H9 (cell line): ENCODE data around the gene ESRRB. TPM values are rescaled to one million over a fixed set of nuclear protein-coding genes. Genes with fewer than 3 reads are reported as not detected.

Source experiments
- DNase-seq: peaks from one replicate; pipeline ENCODE4 v3.0.0-alpha.2; 2017
- H2AFZ ChIP-seq: one replicate; pipeline ENCODE4 v1.6.1; 2013; ENCODE audit warnings: mild to moderate bottlenecking, low read length, control low read depth, moderate library complexity
- H2AK5ac ChIP-seq: 2 replicates; pipeline ENCODE4 v1.6.1; 2013; ENCODE audit warnings: low read length, control low read depth, mixed read lengths; ENCODE audit not compliant: insufficient read length
- H2BK120ac ChIP-seq: one replicate; pipeline ENCODE4 v1.6.1; 2013; ENCODE audit warnings: low read depth, mild to moderate bottlenecking, low read length, control low read depth, inconsistent platforms; ENCODE audit not compliant: poor library complexity, severe bottlenecking
- H2BK12ac ChIP-seq: 2 replicates; pipeline ENCODE4 v1.6.1; 2013; ENCODE audit warnings: low read length, control low read depth, mixed read lengths, low read depth; ENCODE audit not compliant: insufficient read length
- H2BK15ac ChIP-seq: 2 replicates; pipeline ENCODE4 v1.6.1; 2013; ENCODE audit warnings: low read depth, low read length, control low read depth
- H2BK20ac ChIP-seq: one replicate; pipeline ENCODE4 v1.6.1; 2013; ENCODE audit warnings: low read depth, mild to moderate bottlenecking, low read length, control low read depth, inconsistent platforms; ENCODE audit not compliant: poor library complexity, severe bottlenecking
- H2BK5ac ChIP-seq: 2 replicates; pipeline ENCODE4 v1.6.1; 2013; ENCODE audit warnings: low read length, control low read depth, mixed read lengths; ENCODE audit not compliant: insufficient read length
- H3K14ac ChIP-seq: 2 replicates; pipeline ENCODE4 v1.6.1; 2013; ENCODE audit warnings: low read length, control low read depth; ENCODE audit not compliant: insufficient read depth
- H3K18ac ChIP-seq: 2 replicates; pipeline ENCODE4 v1.6.1; 2013; ENCODE audit warnings: low read depth, mild to moderate bottlenecking, mixed read lengths, low read length, control low read depth; ENCODE audit not compliant: insufficient read length
- H3K23ac ChIP-seq: 2 replicates; pipeline ENCODE4 v1.6.1; 2013; ENCODE audit warnings: low read length, control low read depth, mixed read lengths, low read depth; ENCODE audit not compliant: insufficient read length
- H3K23me2 ChIP-seq: 2 replicates; pipeline ENCODE4 v1.6.1; 2013; ENCODE audit warnings: low read depth, mild to moderate bottlenecking, mixed read lengths, low read length, control low read depth; ENCODE audit not compliant: insufficient read length, poor library complexity, severe bottlenecking
- H3K27ac ChIP-seq: 2 replicates; pipeline ENCODE4 v1.5.1; 2013; ENCODE audit warnings: low read length, control low read depth, mixed read lengths, low read depth; ENCODE audit not compliant: insufficient read length
- H3K27me3 ChIP-seq: 2 replicates; pipeline ENCODE4 v1.6.1; 2013; ENCODE audit warnings: low read length, control low read depth, inconsistent platforms; ENCODE audit not compliant: insufficient read depth
- H3K4ac ChIP-seq: 2 replicates; pipeline ENCODE4 v1.6.1; 2013; ENCODE audit warnings: low read depth, mild to moderate bottlenecking, control low read depth, inconsistent platforms, low read length, moderate library complexity
- H3K4me1 ChIP-seq: 2 replicates; pipeline ENCODE4 v1.6.1; 2013; ENCODE audit warnings: low read length, control low read depth, inconsistent platforms; ENCODE audit not compliant: insufficient read depth
- H3K4me2 ChIP-seq: 2 replicates; pipeline ENCODE4 v1.6.1; 2013; ENCODE audit warnings: low read length, control low read depth, mixed read lengths; ENCODE audit not compliant: insufficient read length, insufficient read depth
- H3K56ac ChIP-seq: 2 replicates; pipeline ENCODE4 v1.6.1; 2013; ENCODE audit warnings: low read depth, mild to moderate bottlenecking, mixed read lengths, low read length, control low read depth; ENCODE audit not compliant: insufficient read length
- H3K79me1 ChIP-seq: 2 replicates; pipeline ENCODE4 v1.6.1; 2013; ENCODE audit warnings: low read depth, mild to moderate bottlenecking, moderate library complexity, low read length, control low read depth, inconsistent platforms; ENCODE audit not compliant: insufficient read depth, poor library complexity, severe bottlenecking
- H3K79me2 ChIP-seq: 2 replicates; pipeline ENCODE4 v1.6.1; 2013; ENCODE audit warnings: low read length, control low read depth, inconsistent platforms; ENCODE audit not compliant: insufficient read depth
- H3K9ac ChIP-seq: 2 replicates; pipeline ENCODE4 v1.6.1; 2013; ENCODE audit warnings: low read length, control low read depth, mixed read lengths; ENCODE audit not compliant: insufficient read length; ENCODE audit errors: extremely low read depth
- H3K9me3 ChIP-seq: one replicate; pipeline ENCODE4 v1.6.1; 2013; ENCODE audit warnings: low read depth, low read length, inconsistent platforms; ENCODE audit not compliant: control insufficient read depth
- H3T11ph ChIP-seq: one replicate; pipeline ENCODE4 v1.6.1; 2013; ENCODE audit warnings: mild to moderate bottlenecking, low read length, control low read depth, inconsistent platforms
- H4K20me1 ChIP-seq: one replicate; pipeline ENCODE4 v1.6.1; 2013; ENCODE audit not compliant: control insufficient read depth, insufficient read length, insufficient read depth
- H4K5ac ChIP-seq: 2 replicates; pipeline ENCODE4 v1.6.1; 2013; ENCODE audit warnings: low read depth, mild to moderate bottlenecking, mixed read lengths, low read length, control low read depth; ENCODE audit not compliant: insufficient read length
- H4K8ac ChIP-seq: replicated peaks from 2 replicates; pipeline ENCODE4 v1.6.1; 2013; ENCODE audit warnings: low read length, control low read depth, mixed read lengths, low read depth; ENCODE audit not compliant: insufficient read length
- H4K91ac ChIP-seq: 2 replicates; pipeline ENCODE4 v1.6.1; 2013; ENCODE audit warnings: low read depth, mild to moderate bottlenecking, moderate library complexity, mixed read lengths, low read length, control low read depth; ENCODE audit not compliant: insufficient read length
- H3K27ac Mint-ChIP-seq, 3 experiments: 2 replicates in 2 of 3; 3 replicates in 1 of 3; pipeline ENCODE4 v1.8.0; 2020 to 2021; ENCODE audit warnings: mixed read lengths in 3 of 3, mild to moderate bottlenecking in 1 of 3, moderate library complexity in 1 of 3
- H3K27me3 Mint-ChIP-seq: 2 replicates; pipeline ENCODE4 v1.8.0; 2021; ENCODE audit warnings: low read depth, mild to moderate bottlenecking, moderate library complexity, mixed read lengths
- H3K36me3 Mint-ChIP-seq, 3 experiments: 2 replicates in 2 of 3; 3 replicates in 1 of 3; pipeline ENCODE4 v1.8.0; 2020 to 2021; ENCODE audit warnings: low read depth in 3 of 3, mixed read lengths in 3 of 3; ENCODE audit not compliant: insufficient read depth in 1 of 3
- H3K4me1 Mint-ChIP-seq, 2 experiments: 2 replicates each; pipeline ENCODE4 v1.8.0; 2020; ENCODE audit warnings: mixed read lengths in 2 of 2
- H3K4me3 Mint-ChIP-seq, 2 experiments: 2 replicates in 1 of 2; 3 replicates in 1 of 2; pipeline ENCODE4 v1.8.0; 2020 to 2021; ENCODE audit warnings: mild to moderate bottlenecking in 2 of 2, mixed read lengths in 2 of 2, moderate library complexity in 1 of 2
- H3K9me3 Mint-ChIP-seq, 2 experiments: 2 replicates in 1 of 2; 3 replicates in 1 of 2; pipeline ENCODE4 v1.8.0; 2020; ENCODE audit warnings: mild to moderate bottlenecking in 2 of 2, mixed read lengths in 2 of 2, moderate library complexity in 1 of 2
- WGBS: extraction: QIAGEN DNeasy Blood & Tissue Kit; methylation state at CpG from one replicate; pipeline ENCODE4 v1.1.7; 2013; ENCODE audit warnings: missing lambda C conversion rate, low lambda C conversion rate, mixed read lengths; ENCODE audit not compliant: insufficient read length; ENCODE audit errors: extremely low coverage; 5-methylcytosine and 5-hydroxymethylcytosine counted together
- total RNA-seq: library from RNA; stranded (reverse); gene quantifications from 2 replicates; pipeline ENCODE4 v1.2.1, GENCODE V29; 2021
- TF ChIP-seq, protein P1 (sequence below): fragments of 200-600 bp; sonication (generic); conservative IDR thresholded peaks from 3 replicates; pipeline ENCODE4 v1.8.0; 2021; ENCODE audit warnings: antibody characterized with exemption, mild to moderate bottlenecking

Gene ESRRB
- total RNA-seq, 1 experiment from 2014 or later = 0.11 TPM

- Mint-ChIP-seq H3K36me3 (no peaks in the 10 kb centered on the region; a peak in 1 of 7 replicates), H3K9me3 (no peaks in the 10 kb centered on the region), H3K27ac (no peak overlapping the region), H3K4me3 (no peak overlapping the region), H3K27me3 (no peaks in the 10 kb centered on the region; the same call in 1 of the 2 replicates), H3K4me1 (peaks cover 0 to 2% of the 10 kb centered on the region in 2 experiments; a peak in 1 of 4 replicates)
- Histone ChIP-seq H3K14ac (no peak overlapping the region), H3K79me1 (no peaks in the 10 kb centered on the region), H4K91ac (no peak overlapping the region), H4K8ac (no peak overlapping the region), H3K23ac (no peak overlapping the region), H3K4me2 (no peak overlapping the region), H3K18ac (no peak overlapping the region), H3K9me3 (no peaks in the 10 kb centered on the region), H3K27me3 (no peaks in the 10 kb centered on the region), H2BK15ac (no peak overlapping the region), H3T11ph (no peak overlapping the region), H2BK12ac (no peak overlapping the region), H2AK5ac (no peak overlapping the region), H2BK120ac (no peak overlapping the region), H3K4me1 (no peaks in the 10 kb centered on the region), H3K4ac (no peak overlapping the region), H3K56ac (no peak overlapping the region), H2AFZ (no peak overlapping the region), H3K27ac (no peak overlapping the region), H3K23me2 (no peaks in the 10 kb centered on the region), H2BK5ac (no peak overlapping the region), H2BK20ac (no peak overlapping the region), H4K20me1 (no peaks in the 10 kb centered on the region), H3K79me2 (no peaks in the 10 kb centered on the region), H4K5ac (no peak overlapping the region), H3K9ac (no peak overlapping the region)
- TF ChIP-seq, protein P1, sequence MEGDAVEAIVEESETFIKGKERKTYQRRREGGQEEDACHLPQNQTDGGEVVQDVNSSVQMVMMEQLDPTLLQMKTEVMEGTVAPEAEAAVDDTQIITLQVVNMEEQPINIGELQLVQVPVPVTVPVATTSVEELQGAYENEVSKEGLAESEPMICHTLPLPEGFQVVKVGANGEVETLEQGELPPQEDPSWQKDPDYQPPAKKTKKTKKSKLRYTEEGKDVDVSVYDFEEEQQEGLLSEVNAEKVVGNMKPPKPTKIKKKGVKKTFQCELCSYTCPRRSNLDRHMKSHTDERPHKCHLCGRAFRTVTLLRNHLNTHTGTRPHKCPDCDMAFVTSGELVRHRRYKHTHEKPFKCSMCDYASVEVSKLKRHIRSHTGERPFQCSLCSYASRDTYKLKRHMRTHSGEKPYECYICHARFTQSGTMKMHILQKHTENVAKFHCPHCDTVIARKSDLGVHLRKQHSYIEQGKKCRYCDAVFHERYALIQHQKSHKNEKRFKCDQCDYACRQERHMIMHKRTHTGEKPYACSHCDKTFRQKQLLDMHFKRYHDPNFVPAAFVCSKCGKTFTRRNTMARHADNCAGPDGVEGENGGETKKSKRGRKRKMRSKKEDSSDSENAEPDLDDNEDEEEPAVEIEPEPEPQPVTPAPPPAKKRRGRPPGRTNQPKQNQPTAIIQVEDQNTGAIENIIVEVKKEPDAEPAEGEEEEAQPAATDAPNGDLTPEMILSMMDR = no peak
- no CpG with 5 or more reads among the region's 7 CpGs for WGBS
- no peak for DNase-seq
These were observed 125.3 kb downstream of the ESRRB start for GRCh38 chr14:76501156-76501720.
